GM23338 (cell line): ENCODE results near the gene CASP10.

ENCODE experiments used
- EZH2 ChIP-seq: fragments of 200-600 bp; sonication (generic); IDR thresholded peaks from one replicate; pipeline ENCODE4 v1.8.0; 2017; ENCODE audit warnings: antibody characterized with exemption, mild to moderate bottlenecking, low read depth; ENCODE audit not compliant: unreplicated experiment
- EZH2phosphoT487 ChIP-seq: fragments of 200-600 bp; sonication (generic); IDR thresholded peaks from one replicate; pipeline ENCODE4 v1.8.1; 2018; ENCODE audit warnings: antibody characterized with exemption; ENCODE audit not compliant: unreplicated experiment
- POLR2AphosphoS5 ChIP-seq: IDR thresholded peaks from 2 replicates; pipeline ENCODE4 v1.6.1; 2016; ENCODE audit warnings: antibody characterized with exemption, low read depth
- ZNF331 ChIP-seq: fragments of 250-450 bp; sonication (Bioruptor Pico); IDR thresholded peaks from 2 replicates; pipeline ENCODE4 v1.5.0; 2020; ENCODE audit warnings: low read depth, mild to moderate bottlenecking, moderate library complexity
- TF ChIP-seq, protein P1 (sequence below), 2 experiments: fragments of 200-600 bp in 1 of 2; sonication (generic) in 1 of 2; conservative IDR thresholded peaks; 2 replicates each; pipeline versions ENCODE4 v1.5.1 to v1.6.1; 2016 to 2017; ENCODE audit warnings: antibody characterized with exemption in 2 of 2, low read depth in 2 of 2, mild to moderate bottlenecking in 2 of 2, moderate library complexity in 1 of 2
- TF ChIP-seq, protein P2 (sequence below): IDR thresholded peaks from one replicate; pipeline ENCODE4 v1.6.1; 2018; ENCODE audit warnings: antibody characterized with exemption; ENCODE audit not compliant: unreplicated experiment

DNA sequence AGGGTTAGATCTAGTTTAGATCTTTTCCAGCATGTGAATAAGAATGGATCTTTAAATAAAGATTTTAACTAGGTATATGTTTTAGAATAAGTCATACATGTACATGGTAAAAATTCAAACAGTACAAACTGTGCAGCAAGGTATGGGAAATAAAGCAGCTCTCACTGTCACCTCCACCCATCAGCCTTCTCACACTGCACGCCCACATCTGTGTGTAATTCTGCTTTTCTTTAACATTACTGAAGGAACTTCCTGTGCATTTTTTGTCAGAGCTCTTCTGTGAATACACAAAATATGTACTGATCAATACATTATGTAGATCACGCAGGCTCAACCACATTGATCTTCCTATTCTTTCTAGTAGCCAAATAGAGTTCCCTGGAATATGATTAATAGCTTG, 80.8 kb downstream of the CASP10 start:
- TF ChIP-seq EZH2 (no peak), ZNF331 (CRISPR knock-in tag) (no peak), EZH2phosphoT487 (no peak), POLR2AphosphoS5 (no peak)
- TF ChIP-seq, protein P1, sequence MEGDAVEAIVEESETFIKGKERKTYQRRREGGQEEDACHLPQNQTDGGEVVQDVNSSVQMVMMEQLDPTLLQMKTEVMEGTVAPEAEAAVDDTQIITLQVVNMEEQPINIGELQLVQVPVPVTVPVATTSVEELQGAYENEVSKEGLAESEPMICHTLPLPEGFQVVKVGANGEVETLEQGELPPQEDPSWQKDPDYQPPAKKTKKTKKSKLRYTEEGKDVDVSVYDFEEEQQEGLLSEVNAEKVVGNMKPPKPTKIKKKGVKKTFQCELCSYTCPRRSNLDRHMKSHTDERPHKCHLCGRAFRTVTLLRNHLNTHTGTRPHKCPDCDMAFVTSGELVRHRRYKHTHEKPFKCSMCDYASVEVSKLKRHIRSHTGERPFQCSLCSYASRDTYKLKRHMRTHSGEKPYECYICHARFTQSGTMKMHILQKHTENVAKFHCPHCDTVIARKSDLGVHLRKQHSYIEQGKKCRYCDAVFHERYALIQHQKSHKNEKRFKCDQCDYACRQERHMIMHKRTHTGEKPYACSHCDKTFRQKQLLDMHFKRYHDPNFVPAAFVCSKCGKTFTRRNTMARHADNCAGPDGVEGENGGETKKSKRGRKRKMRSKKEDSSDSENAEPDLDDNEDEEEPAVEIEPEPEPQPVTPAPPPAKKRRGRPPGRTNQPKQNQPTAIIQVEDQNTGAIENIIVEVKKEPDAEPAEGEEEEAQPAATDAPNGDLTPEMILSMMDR (conservative IDR thresholded peaks at IDR 0.05; ENCODE audit: low read depth in 2 of 2): no peak
- TF ChIP-seq, protein P2, sequence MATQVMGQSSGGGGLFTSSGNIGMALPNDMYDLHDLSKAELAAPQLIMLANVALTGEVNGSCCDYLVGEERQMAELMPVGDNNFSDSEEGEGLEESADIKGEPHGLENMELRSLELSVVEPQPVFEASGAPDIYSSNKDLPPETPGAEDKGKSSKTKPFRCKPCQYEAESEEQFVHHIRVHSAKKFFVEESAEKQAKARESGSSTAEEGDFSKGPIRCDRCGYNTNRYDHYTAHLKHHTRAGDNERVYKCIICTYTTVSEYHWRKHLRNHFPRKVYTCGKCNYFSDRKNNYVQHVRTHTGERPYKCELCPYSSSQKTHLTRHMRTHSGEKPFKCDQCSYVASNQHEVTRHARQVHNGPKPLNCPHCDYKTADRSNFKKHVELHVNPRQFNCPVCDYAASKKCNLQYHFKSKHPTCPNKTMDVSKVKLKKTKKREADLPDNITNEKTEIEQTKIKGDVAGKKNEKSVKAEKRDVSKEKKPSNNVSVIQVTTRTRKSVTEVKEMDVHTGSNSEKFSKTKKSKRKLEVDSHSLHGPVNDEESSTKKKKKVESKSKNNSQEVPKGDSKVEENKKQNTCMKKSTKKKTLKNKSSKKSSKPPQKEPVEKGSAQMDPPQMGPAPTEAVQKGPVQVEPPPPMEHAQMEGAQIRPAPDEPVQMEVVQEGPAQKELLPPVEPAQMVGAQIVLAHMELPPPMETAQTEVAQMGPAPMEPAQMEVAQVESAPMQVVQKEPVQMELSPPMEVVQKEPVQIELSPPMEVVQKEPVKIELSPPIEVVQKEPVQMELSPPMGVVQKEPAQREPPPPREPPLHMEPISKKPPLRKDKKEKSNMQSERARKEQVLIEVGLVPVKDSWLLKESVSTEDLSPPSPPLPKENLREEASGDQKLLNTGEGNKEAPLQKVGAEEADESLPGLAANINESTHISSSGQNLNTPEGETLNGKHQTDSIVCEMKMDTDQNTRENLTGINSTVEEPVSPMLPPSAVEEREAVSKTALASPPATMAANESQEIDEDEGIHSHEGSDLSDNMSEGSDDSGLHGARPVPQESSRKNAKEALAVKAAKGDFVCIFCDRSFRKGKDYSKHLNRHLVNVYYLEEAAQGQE: no peak
